LNCAP (cell line): ENCODE data around the gene PLD3.

Source experiments
- TF ChIP-seq, protein P1 (sequence below): fragments of 450-650 bp; IDR thresholded peaks from 2 replicates; pipeline ENCODE4 v1.5.1; 2017; ENCODE audit warnings: mild to moderate bottlenecking

Gene PLD3

GRCh38 chr19:40342644-40343311 is 5.7 kb upstream of the PLD3 start:
- TF ChIP-seq, protein P1, sequence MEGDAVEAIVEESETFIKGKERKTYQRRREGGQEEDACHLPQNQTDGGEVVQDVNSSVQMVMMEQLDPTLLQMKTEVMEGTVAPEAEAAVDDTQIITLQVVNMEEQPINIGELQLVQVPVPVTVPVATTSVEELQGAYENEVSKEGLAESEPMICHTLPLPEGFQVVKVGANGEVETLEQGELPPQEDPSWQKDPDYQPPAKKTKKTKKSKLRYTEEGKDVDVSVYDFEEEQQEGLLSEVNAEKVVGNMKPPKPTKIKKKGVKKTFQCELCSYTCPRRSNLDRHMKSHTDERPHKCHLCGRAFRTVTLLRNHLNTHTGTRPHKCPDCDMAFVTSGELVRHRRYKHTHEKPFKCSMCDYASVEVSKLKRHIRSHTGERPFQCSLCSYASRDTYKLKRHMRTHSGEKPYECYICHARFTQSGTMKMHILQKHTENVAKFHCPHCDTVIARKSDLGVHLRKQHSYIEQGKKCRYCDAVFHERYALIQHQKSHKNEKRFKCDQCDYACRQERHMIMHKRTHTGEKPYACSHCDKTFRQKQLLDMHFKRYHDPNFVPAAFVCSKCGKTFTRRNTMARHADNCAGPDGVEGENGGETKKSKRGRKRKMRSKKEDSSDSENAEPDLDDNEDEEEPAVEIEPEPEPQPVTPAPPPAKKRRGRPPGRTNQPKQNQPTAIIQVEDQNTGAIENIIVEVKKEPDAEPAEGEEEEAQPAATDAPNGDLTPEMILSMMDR = no peak

GRCh38 chr19:40344422-40344821 is 4.1 kb upstream of the PLD3 start:
- TF ChIP-seq, protein P1 = no peak

GRCh38 chr19:40348961-40349507 is 539 bp downstream of the PLD3 start:
- TF ChIP-seq, protein P1 = no peak

- TF ChIP-seq, protein P1 = no peak
These were observed 7.6 kb downstream of the PLD3 start for GRCh38 chr19:40355975-40356680.

DNA sequence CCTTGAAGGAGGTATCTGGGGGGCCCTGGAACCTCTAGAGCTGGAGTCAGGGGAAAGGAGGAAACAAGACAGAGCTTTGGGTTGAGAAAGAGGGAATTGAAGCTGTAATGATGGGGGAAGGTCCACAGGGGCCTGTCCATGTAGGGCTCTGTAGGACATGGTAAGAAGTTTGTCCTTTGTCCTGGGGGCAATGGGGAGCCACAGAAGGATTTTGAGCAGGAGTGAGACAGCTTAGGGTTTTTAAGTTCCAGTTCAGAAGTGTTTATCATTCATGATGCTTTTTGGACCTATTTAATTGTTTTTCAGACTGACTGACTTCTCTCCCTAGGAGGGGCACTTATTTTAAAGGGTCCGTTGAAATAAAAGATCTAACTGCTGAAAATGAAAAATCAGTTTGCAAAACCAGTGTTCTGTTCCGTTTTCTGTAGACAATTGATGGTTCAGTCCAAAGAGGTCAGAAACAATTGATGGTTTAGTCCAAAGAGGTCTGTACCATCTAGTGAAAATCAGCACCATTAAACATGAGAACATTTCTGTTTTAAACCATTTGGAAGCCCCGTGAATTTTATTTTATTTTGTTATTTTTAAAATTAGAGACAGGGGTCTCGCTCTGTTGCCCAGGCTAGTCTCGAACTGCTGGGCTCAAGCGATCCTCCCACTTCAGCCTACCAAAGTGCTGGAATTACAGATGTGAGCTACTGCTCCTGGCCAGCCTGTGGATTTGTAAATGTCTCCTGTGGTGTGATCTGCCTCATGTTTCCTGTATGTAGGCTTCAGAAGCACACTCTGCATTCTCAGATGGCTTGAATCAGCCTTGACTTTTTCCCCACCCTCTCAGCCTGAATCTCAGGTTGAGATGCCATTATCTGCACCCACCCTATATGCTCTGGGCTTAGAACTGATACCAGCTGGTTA is 8.4 kb downstream of the PLD3 start:
- TF ChIP-seq, protein P1 = no peak

GRCh38 chr19:40357640-40358039 is 9.1 kb downstream of the PLD3 start:
- TF ChIP-seq, protein P1 = no peak

- TF ChIP-seq, protein P1 = no peak
These were observed 10.3 kb downstream of the PLD3 start for GRCh38 chr19:40358773-40359172.
